ENCODE data around the gene CRY2. TPM values are rescaled to one million over a fixed set of nuclear protein-coding genes. Genes with fewer than 3 reads are reported as not detected.

CRY2 gene
- total and polyA plus RNA-seq, 2 of the 8 experiments (the other 6 are each of a cell fraction or from before 2014, with no cell fraction given) = 8.0 to 9.4 TPM

DNA sequence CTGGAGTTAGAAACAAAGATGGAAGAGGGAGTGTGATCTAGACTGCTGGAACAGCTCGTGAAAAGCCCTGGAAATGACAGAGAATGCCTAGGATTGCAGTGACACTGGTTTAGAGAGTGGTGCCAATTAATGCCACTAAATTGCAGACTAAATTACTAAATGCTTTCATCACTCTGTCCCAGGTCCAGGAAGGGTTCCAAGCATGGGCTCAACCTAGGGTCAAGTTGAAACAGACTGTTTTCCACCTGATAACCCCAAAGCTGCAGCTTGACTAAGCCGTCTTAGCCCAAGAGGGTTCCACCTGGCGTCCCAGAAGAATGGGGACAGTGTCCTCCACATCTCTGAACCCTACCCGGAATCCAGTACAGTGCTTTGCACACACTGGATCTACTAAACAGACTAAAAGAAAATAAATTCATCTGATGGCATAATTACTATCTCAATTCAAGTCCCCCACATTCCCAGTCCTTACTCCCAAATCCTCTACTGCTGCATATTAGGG is 1.1 kb upstream of the CRY2 start (continued):
- TF ChIP-seq SIX5 (IDR thresholded peaks at IDR 0.05; ENCODE audit: low read depth, low read length) = no peak
- TF ChIP-seq JUND (IDR thresholded peaks at IDR 0.05; ENCODE audit: low read length) = no peak
- no peak for TF ChIP-seq BCL11A (IDR thresholded peaks at IDR 0.05; ENCODE audit: low read depth in 2 of 2, low read length in 2 of 2)
- TF ChIP-seq, protein P1, sequence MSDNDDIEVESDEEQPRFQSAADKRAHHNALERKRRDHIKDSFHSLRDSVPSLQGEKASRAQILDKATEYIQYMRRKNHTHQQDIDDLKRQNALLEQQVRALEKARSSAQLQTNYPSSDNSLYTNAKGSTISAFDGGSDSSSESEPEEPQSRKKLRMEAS (IDR thresholded peaks at IDR 0.05) = no peak
- no peak for TF ChIP-seq YY1 (IDR thresholded peaks at IDR 0.05; ENCODE audit: low read depth, low read length)
- TF ChIP-seq JUN (IDR thresholded peaks at IDR 0.05; ENCODE audit: low read depth, low read length) = no peak

Data from H1 (cell line).